Spleen (tissue), 7 donors: ENCODE results near the gene ASMT.

Source experiments
- POLR2AphosphoS5 ChIP-seq, 3 donors: sonication (generic); formaldehyde crosslinking; IDR thresholded peaks; one replicate each; pipeline ENCODE4 v1.5.1; 2017; ENCODE audit warnings: antibody characterized with exemption in 3 of 3
- TF ChIP-seq, protein P1 (sequence below), 11 experiments: fragments of 200-600 bp in 7 of 11; fragments of 450-650 bp in 4 of 11; sonication (generic) in 4 of 11; IDR thresholded peaks in 8 of 11; conservative IDR thresholded peaks in 3 of 11; 1 replicate in 7 of 11; 2 replicates in 4 of 11; pipeline versions ENCODE4 v1.4.0 to v1.8.0; 2016 to 2021; ENCODE audit warnings: antibody characterized with exemption in 11 of 11, inconsistent platforms in 4 of 11, mild to moderate bottlenecking in 1 of 11
- donor health status: DM: no; HTN: no; CAD: no; lungs with moderate emphysema.
- donor health status: DM: no; HTN: no; CAD: no.
- donor health status: DM: no; HTN: no; CAD: no.

- TF ChIP-seq POLR2AphosphoS5 (IDR thresholded peaks at IDR 0.05), result no peak
- TF ChIP-seq, protein P1, sequence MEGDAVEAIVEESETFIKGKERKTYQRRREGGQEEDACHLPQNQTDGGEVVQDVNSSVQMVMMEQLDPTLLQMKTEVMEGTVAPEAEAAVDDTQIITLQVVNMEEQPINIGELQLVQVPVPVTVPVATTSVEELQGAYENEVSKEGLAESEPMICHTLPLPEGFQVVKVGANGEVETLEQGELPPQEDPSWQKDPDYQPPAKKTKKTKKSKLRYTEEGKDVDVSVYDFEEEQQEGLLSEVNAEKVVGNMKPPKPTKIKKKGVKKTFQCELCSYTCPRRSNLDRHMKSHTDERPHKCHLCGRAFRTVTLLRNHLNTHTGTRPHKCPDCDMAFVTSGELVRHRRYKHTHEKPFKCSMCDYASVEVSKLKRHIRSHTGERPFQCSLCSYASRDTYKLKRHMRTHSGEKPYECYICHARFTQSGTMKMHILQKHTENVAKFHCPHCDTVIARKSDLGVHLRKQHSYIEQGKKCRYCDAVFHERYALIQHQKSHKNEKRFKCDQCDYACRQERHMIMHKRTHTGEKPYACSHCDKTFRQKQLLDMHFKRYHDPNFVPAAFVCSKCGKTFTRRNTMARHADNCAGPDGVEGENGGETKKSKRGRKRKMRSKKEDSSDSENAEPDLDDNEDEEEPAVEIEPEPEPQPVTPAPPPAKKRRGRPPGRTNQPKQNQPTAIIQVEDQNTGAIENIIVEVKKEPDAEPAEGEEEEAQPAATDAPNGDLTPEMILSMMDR (IDR thresholded peaks at IDR 0.05 in 8 of 11, conservative IDR thresholded peaks at IDR 0.05 in 3 of 11), result no peak
Observed at GRCh38 chrX:1596676-1597344, 18.0 kb upstream of the ASMT start.
